Stimulated activated CD4-positive, alpha-beta T cell treated with anti-CD3 and anti-CD28 coated beads, Interleukin-4, amount 100 ng/mL, for 24 hours (primary cell): ENCODE measurements around the gene CYGB.
A peak's percentile ranks its signal among the peaks of the same experiment; 100 is the strongest.
"Not testable (repeated sequence)": the region's sequence is repeated elsewhere in the genome, so short reads cannot be mapped to it uniquely, and the experiment has no call there.

Experiments
- DNase-seq: peaks from one replicate; pipeline ENCODE4 v3.0.0-alpha.2; 2020

The CYGB gene

DNA sequence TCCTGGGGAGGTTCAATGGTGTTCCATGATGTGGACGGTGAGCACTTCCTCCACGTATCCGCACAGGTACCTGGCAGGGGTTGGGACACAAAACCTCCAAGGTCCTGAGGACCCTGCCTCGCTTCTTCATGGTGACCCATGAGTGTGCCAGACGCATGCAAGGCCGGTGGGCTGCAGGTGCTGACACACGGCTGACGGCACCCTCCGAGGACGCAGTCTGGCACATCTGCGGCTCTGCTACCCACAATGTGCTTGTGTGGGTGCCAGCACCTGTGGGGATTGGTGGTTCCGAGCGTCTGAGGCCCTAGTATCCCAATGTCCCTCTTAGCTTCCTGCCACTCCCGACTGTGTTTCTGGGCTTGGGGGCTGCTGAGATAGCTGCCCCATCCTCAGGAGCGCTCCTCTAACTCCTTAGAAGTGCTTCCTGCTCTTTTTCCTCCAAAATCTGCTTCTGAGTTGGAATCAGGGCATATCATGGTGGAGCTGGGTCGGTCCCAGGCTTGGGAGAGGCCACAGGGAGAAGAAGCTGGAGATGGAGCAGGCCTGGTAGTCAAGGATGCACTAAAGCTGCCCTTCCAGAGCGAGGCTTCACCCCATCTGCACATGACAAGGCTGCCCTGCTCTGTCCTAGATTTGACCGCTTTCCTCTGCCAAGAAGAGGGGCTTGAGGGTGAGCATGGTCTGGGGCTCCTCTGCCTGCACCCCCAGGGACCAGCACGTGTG lies 1.6 kb downstream of the CYGB start:
- DNase-seq, result no peak

DNA sequence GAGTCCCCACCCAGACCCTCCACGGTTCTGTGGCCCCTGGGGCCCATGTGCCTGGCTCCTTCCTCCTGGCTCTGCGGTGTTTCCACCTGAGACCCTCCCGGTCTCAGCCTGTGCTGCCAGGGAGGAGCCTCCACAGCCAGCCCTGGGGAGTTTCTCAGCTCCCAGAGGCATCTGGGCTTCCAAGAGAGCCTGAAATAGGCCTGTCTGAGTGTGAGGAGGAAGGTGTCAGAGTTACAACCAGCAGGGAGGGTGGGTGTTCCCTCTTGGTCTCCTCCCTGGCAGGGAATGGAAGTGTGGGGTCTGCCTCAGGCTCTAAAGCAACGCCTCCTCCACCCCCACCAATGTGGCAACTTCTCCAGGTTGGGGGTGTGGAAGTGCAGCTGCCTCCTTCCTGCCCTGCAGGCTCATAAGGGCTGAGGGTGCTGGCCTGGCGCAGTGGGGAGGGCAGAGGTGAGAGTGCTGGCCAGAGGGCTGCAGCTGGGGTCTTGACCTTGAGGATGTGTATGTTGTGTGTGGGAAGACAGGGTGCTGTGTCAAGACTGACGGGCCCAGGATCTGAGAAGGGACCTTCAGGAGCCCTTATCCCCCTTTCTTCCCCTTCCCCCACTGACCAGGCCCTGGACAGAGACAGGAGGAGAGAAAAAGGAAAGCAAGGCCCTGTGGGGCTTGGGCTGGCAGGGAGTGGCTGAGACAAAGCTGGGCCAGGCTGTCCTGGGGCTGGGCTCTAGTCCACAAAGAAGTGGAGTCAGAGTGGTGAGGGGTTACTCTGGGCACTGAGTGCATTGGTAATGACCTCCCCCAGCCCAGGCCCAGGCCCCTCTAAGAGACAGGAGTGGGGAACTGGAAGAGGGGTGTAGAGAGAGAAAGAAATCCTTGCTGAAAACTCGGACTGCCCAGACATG lies 2.4 kb downstream of the CYGB start:
- no peak for DNase-seq

DNA sequence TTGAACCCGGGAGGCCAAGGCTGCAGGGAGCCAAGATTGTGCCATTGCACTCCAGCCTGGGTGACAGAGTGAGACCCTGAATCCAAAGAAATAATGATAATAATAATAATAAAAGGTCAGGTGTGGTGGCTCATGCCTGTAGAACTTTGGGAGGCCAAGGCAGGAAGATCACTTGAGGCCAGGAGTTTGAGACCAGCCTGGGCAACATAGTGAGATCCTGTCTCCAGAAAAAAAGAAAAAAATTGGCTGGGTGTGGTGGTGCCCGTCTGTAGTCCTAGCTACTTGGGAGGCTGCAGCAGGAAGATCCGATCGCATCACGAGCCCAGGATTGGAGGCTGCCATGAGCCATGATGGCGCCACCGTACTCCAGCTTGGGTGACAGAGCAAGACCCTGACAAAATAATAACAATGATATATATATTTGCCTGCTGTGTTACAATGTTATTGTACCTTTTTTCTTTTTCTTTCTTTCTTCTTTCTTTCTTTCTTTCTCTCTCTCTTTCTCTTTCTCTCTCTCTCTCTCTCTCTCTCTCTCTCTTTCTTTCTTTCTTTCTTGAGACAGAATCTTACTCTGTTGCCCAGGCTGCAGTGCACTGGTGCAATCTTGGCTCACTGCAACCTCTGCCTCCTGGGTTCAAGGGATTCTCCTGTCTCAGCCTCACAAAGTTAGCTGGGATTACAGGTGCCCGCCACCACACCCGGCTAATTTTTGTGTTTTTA lies 3.7 kb downstream of the CYGB start:
- DNase-seq, result not testable (repeated sequence)

DNA sequence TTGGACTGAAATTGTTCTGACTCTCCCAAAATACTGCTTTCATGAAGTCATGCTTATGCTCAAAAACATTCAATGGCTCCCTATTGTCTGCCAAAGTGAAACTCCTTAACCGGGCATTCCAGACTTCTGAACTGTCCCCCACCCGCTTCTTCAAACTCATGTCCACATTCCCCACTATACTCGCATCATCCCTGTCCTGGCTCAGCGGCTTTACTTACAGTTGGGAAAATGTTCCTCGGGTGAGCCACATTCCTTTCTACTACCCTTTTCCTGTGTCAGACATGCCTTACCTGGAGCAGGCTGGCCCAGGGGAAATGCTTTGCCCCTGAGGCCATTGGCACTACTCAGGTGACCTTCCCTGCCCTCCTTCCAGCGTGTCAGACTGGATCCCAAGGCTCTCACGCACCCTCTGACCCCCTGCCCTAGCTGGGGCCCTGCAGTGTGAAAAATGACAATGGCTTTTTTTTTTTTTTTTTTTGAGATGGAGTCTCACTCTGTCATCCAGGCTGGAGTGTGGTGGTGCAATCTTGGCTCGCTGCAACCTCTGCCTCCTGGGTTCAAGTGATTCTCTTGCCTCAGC lies 5.3 kb downstream of the CYGB start:
- no peak for DNase-seq

DNA sequence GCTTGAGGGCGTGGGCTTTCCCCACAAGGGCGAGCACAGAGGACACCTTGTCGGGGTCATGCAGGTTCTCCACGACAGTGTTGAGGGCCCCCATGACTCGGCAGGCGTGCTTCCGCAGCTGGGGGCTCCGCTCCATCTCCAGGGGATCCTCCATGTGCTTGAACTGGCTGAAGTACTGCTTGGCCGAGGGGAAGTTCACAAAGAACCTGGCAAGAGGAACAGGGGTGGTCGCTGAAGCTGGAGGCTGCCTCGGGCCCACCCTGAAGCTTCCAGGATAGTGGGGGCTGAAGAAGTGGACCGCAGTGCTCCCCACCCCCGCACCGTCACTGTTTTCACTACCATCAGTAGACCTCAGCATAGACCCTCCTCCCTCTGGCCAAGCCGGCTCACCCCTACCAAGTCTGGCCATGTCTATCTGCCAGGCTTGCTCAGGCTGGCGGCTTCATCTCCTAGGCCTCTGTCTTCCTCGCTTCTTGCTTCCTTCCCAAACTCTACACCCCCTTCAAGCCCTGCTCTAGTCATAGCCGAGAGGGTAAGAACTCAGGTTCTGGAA lies 5.9 kb downstream of the CYGB start:
- DNase-seq, result no peak

DNA sequence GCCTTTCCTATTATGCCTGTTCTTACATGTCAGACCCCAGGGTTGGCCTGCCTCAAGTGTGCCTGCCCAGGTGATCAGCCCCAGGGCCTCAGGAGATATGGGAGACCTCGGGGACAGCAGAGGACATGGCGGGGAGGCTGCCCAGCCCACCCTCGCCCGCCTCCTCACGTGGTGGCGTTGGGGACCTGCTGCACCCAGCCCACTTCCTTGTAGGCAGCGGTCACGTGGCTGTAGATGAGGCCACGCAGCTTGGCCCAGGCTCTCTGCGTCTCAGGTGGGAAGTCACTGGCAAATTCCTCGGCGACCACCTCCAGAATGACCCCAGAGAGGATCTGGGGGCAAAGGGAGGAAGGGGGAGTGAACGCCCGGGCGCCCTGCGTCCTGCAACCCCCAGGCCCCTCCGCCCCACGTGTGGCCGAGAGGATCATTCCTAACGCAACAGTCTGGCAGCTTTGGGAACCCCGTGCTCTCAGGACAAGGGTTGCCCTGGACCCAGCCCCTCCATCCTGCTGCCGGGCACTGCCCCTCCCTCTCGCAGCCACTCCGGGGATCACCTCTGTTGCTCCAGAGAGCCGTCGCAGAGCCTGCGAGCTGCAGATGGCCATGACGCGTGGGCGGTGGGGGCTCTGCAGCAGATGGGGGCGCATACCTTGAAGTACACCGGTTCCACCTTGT lies 6.6 kb downstream of the CYGB start:
- no peak for DNase-seq

DNA sequence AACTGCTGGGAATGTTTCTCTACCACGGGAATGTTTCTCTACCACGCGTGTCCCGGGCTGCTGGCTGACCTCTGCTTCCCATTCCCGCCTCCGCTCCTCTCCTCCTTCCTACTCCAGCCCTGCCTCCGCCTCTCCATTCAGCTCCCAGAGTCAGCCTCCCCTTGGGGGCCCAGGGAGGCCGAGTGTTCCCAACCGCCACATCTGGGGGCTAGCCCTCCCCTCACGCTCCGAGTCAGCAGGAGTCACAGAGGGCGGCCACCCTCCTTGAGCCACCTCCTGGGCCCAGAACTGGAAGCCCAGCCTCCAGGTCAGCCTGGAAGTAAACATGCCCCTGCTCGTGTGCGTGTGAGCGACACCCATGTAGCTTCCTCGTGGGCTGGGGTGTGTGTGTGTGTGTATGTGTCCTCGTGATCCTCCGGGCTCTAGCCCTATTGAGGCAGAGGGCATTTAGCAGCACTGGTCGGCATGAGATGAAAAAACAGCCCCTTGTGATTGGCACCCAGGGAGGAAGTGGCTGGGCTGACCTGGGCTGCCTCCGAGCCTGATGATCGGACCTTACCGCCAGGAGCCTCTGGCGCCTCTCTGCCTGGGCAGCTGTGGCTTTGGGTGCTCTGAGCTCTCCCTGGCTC lies 7.3 kb downstream of the CYGB start:
- no peak for DNase-seq

DNA sequence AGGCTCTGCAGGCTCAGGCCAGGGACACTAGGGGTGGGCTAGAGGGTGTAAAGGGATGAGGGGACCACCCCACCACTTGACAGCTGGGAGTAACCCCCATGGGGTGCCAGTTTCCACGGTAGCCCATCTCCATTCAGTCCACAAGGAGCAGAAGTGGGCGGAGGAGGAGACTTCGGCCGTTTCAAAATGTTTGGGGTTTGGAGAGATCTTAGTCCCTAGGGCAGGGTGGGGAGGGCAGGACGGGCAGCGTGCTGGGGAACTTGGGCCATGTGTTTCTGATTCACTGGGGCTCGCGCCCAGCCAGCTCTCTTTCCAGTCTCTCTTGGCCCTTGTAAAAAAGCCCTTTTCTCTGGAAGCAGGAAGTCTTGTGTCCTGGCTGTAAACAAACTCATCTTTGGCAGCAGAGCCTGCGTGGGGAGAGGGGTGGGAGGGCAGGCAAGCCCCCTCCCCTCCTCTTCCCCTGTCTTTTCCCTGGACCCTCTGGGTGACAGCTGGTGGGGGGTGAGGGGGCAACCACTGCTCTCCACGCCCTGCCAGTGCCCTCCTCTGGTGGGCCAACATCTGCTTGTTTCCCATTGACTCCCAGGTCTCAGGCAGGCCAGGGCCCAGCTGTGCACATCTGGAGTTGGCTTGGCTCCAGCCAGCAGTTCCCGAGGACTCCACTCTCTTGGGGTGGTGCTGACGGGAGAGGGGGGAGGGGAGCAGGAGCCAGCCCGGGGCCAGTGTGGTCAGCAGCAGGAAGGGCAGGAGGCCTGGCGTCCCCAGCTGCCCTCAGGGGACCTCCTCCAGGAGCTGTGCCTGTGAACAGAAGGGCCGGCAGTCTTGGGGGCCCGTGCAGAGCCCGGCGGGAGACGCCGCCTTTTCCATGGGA lies 8.1 kb downstream of the CYGB start:
- DNase-seq, result no peak

DNA sequence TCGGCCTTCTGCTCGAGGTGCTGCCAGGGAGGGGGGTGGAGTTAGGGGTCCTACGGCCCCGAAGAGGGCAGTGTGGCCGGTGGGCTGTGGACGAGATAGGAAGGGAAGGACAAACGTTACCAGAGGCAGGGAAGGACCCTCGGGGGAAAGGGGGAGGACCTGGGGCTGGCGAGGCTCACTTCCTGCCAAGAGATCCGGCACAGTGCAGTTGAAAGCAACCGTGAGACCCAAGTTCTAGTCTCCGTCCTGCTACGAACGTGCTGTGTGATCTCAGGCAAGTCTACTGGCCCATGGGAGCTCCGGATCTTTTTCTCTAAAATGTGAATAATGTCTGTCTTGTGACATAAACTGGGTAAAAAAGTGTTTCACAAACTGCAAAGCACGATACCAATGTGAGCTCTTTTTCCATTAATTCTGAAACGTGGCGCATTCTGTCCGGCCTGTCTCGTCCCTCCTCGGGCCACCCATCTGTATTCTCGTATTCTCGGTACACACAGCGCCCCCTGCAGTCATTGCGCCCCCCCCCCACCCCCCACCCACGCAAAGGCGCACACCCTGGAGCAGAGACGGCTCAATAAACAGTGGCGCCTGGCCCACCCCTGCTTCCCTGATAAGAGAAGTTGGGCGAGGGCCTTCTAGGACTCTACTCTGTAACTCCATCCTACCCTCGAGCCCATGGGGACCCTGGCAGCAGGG lies 8.8 kb downstream of the CYGB start:
- DNase-seq, result no peak

DNA sequence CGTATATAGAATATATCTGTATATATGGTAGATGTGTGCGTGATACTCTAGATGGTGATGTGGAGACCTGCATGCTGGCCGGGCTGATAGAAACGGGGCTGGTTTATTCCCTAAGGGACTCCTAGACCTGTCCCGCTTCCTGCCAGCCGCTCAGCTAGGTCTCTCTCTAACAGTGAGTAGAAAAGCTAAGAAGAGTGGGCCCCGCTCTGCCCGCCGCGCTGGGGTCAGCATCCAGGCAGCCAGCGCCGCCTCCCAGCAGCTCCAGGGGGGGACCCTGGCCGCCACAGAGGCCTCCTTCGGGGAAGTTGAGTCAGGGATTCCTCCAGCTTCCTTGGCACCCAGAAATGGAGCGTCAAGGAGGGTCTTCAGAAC lies 9.4 kb downstream of the CYGB start:
- no peak for DNase-seq

DNA sequence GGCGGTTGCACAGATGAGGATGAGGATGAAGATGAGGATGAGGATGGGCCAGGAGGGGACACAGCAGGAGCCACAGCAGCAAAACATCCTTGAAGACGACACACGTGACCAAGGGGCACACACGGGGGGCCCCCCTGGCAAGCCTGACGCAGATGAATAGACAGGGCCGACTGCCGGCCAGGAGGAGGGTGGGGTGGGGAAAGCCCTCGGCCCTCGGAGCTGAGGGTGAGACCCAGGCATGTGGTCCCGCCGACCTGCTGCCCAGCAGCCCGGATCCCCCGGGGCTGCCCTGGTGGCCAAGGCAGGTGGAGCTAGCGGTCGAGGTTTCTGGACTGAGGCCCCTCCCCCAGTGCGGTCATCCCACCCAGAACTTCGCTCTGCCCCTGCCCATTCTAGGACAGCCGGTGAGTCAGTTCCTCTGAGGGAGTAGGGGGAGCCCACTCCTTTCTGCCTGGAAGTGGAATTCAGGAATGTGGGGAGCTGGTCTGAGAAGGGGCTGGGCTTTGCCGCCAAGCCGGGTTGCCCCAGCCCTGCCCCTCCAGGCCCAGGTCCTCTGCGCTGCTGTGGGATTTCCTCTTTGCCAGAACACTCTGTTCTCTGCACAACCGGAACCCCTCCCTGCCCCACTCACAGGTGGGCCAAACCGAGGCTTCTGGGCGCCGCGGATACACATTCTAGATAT lies 9.9 kb downstream of the CYGB start:
- DNase-seq, result peak; percentile 32

DNA sequence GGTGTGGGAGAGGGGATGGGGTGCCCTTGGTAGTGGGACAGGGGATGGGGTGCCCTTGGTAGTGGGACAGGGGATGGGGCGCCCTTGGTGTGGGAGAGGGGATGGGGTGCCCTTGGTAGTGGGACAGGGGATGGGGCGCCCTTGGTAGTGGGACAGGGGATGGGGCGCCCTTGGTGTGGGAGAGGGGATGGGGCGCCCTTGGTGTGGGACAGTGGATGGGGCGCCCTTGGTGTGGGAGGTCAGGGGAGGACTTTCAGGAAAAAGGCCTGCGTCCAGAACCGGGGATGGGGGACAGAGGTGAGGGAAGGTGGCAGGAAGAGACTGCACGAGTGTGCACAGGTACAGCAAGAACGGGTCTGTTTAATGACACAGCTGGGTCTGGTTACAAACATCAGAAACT lies 10.5 kb downstream of the CYGB start:
- not testable (repeated sequence) for DNase-seq

DNA sequence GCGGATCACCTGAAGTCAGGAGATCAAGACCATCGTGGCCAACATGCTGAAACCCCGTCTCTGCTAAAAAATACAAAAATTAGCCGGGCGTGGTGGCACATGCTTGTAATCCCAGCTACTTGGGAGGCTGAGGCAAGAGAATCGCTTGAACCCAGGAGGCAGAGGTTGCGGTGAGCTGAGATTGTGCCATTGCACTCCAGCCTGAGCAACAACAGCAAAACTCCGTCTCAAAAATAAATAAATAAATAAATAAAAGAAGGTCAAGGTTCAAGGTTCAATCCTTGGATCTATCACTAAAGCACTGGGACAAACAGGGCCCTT lies 12.0 kb downstream of the CYGB start:
- not testable (repeated sequence) for DNase-seq

DNA sequence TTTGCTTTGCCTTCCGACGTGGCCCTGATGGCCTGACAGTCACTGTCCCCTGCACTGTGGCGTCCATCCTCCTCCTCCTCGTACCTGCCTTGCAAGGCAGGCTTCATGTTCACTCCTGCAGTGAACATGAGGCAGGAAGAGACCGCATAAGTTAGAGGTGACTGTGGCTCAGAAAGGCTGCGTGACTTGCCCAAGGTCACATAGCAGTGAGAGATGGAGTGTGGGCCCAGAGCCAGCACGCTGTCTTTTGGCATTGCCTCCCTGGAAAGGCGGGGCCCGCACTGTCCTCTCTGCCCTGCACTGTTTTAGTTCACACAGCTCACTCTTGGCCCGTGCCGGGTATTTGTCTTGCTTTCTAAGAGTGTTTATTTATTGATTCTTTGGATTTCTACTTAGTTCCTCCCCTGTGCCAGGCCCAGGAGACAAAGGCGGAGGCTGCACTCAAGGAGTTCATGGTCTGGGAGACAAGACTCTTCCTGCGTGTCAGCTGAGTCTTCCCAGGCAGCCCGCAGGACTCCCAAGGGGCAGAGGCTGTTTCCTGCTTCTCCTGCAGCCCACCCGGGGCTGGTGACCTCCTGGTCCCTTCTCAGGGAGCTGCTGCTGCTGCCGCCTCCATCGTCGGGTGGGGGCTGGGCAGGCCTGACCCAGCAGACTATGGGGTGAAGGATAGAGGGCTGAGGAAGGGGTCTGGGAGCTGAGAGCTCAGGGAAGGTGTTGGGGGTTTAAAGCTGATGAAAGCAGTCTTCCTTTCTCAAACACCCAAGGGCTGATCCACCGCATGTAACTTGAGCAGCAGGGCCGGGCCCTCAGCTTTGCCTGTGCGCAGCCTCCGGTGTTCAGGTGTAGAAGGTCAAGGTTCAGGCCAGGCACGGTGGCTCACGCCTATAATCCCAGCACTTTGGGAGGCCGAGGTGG lies 12.7 kb downstream of the CYGB start:
- DNase-seq, result no peak

DNA sequence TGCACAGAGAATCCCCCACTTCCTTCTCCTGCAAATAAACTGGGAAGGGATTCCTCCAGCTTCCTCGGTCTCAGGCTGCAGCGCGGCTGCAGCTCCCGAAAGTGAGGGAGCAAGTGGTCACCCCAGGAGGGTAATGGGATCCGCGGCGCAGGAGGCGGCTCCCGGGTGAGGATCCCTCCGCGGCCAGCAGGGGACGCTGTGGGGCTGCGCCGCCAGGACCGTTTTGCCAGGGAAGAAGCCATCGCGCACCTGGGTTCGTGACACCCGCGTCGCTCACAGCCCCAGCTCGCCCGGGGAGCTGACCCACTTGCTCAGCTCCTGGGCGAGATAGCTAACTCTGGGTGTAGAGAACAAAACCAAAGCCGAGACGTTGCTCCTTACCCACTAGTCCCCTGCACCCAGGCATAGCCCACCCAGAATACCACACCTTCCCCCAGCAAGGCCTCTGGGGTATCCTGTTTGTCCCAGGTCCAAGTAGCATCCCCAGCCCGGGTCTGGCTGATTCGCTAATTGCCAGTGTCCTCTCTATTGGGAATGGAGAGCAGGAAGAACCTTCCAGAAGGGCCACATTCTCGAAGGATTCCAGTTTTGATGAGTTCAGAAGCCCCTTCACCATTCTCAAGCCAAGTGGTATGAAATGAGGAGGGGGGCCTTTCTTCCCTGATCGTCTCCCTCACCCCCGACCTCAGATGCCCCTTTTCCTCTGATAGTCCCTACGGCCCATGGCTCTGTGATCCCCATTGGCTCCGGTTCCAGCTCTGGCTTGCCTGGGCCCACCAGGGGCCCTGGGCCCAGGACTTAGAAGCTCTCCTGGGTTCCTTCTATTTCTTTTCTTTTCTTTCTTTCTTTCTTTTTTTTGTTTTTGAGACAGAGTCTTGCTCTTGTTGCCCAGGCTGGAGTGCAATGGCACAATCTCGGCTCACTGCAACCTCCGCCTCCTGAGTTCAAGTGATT lies 14.1 kb downstream of the CYGB start:
- peak; percentile 83 for DNase-seq

DNA sequence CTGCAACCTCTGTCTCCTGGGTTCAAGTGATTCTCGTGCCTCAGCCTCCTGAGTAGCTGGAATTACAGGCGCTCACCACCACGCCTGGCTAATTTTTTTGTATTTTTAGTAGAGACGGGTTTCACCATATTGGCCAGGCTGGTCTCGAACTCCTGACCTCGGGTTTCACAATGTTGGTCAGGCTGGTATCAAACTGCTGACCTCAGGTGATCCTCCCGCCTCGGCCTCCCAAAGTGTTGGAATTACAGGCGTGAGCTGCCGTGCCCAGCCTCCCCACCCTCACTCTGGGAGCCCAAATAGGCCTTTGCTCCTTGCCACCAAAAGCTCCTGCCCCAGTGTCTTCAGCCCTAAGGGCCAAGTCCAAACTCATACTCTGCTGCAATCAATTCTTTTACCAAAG lies 15.8 kb downstream of the CYGB start:
- not testable (repeated sequence) for DNase-seq

DNA sequence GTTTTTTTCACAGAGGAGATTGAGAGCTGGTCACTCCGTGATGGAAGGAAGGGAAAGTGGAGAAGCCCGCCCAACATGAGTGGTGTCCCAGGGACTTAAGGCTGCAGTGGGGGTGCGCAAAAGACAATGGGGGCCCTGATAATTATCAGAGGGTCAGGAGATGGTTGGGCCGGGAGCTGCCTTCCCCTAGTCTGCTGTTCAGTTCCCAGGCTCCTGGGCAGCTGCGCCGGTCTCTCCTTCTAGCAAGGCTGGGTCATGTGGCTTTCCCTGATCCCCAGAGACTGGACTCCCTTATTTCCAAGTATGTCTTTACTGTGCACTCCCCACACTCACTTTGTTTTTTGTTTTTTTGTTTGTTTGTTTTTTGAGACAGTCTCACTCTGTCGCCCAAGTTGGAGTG lies 16.2 kb downstream of the CYGB start:
- no peak for DNase-seq
